ENCODE measurements around the gene PRKN.

DNA sequence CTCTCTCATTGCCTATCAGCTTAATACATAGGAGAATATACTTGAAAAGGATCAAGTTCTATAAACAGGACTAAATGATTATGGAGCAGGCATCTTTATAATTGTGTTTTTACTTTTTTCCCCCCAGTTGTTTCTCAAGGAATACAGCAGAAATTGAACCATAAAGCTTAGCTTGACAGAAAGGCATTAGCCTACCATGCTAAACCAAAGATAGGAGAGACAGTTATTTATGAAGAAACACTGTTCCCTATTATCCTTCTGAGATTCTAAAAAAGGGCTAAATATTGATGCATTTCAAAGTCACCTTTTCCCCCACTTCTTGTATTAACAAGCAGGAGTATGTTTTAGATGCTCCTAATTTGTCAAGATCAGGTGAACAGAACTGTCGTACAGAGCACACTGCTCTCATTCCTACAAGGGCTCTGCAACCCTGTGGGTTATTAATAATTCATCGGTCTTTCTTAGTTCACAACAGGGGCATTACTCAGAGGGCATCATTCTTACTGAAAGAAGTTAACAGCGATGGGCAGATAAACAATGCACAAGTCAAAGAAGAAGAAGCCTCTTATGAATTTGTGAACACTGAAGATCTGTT, 38.7 kb downstream of the PRKN start:
- no peak for TF ChIP-seq EZH2 (IDR thresholded peaks at IDR 0.05; ENCODE audit: insufficient read depth, poor library complexity, severe bottlenecking)
- no peak for TF ChIP-seq EZH2phosphoT487 (IDR thresholded peaks at IDR 0.05; ENCODE audit: insufficient read depth, low read depth)
